GM23338 (cell line): ENCODE data around the gene MAPK9.

ENCODE experiments used
- CREB1 ChIP-seq: fragments of 250-450 bp; sonication (Bioruptor Pico); IDR thresholded peaks from 2 replicates; pipeline ENCODE4 v1.5.0; 2020; ENCODE audit warnings: low read depth, mild to moderate bottlenecking, moderate library complexity
- EZH2 ChIP-seq: fragments of 200-600 bp; sonication (generic); IDR thresholded peaks from one replicate; pipeline ENCODE4 v1.8.0; 2017; ENCODE audit warnings: antibody characterized with exemption, mild to moderate bottlenecking, low read depth; ENCODE audit not compliant: unreplicated experiment
- EZH2phosphoT487 ChIP-seq: fragments of 200-600 bp; sonication (generic); IDR thresholded peaks from one replicate; pipeline ENCODE4 v1.8.1; 2018; ENCODE audit warnings: antibody characterized with exemption; ENCODE audit not compliant: unreplicated experiment
- JUNB ChIP-seq: IDR thresholded peaks from one replicate; pipeline ENCODE4 v1.6.1; 2016; ENCODE audit warnings: antibody characterized with exemption; ENCODE audit not compliant: unreplicated experiment
- NANOG ChIP-seq: IDR thresholded peaks from 2 replicates; pipeline ENCODE4 v1.6.1; 2016; ENCODE audit warnings: antibody characterized with exemption, borderline replicate concordance
- POLR2AphosphoS5 ChIP-seq: IDR thresholded peaks from 2 replicates; pipeline ENCODE4 v1.6.1; 2016; ENCODE audit warnings: antibody characterized with exemption, low read depth
- STAT1 ChIP-seq: IDR thresholded peaks from one replicate; pipeline ENCODE4 v1.6.1; 2016; ENCODE audit warnings: antibody characterized with exemption; ENCODE audit not compliant: unreplicated experiment
- ZNF114 ChIP-seq: fragments of 250-450 bp; sonication (Bioruptor Pico); IDR thresholded peaks from 2 replicates; pipeline ENCODE4 v1.5.0; 2020; ENCODE audit warnings: mild to moderate bottlenecking, moderate library complexity
- ZNF331 ChIP-seq: fragments of 250-450 bp; sonication (Bioruptor Pico); IDR thresholded peaks from 2 replicates; pipeline ENCODE4 v1.5.0; 2020; ENCODE audit warnings: low read depth, mild to moderate bottlenecking, moderate library complexity
- TF ChIP-seq, protein P1 (sequence below), 2 experiments: fragments of 200-600 bp in 1 of 2; sonication (generic) in 1 of 2; conservative IDR thresholded peaks; 2 replicates each; pipeline versions ENCODE4 v1.5.1 to v1.6.1; 2016 to 2017; ENCODE audit warnings: antibody characterized with exemption in 2 of 2, low read depth in 2 of 2, mild to moderate bottlenecking in 2 of 2, moderate library complexity in 1 of 2
- TF ChIP-seq, protein P2 (sequence below): IDR thresholded peaks from one replicate; pipeline ENCODE4 v1.6.1; 2018; ENCODE audit warnings: antibody characterized with exemption; ENCODE audit not compliant: unreplicated experiment
- TF ChIP-seq, protein P3 (sequence below): IDR thresholded peaks from 2 replicates; pipeline ENCODE4 v1.6.1; 2016; ENCODE audit warnings: antibody characterized with exemption
- TF ChIP-seq, protein P4 (sequence below): fragments of 250-450 bp; sonication (Bioruptor Pico); IDR thresholded peaks from 2 replicates; pipeline ENCODE4 v1.5.0; 2020; ENCODE audit warnings: mild to moderate bottlenecking, moderate library complexity

DNA sequence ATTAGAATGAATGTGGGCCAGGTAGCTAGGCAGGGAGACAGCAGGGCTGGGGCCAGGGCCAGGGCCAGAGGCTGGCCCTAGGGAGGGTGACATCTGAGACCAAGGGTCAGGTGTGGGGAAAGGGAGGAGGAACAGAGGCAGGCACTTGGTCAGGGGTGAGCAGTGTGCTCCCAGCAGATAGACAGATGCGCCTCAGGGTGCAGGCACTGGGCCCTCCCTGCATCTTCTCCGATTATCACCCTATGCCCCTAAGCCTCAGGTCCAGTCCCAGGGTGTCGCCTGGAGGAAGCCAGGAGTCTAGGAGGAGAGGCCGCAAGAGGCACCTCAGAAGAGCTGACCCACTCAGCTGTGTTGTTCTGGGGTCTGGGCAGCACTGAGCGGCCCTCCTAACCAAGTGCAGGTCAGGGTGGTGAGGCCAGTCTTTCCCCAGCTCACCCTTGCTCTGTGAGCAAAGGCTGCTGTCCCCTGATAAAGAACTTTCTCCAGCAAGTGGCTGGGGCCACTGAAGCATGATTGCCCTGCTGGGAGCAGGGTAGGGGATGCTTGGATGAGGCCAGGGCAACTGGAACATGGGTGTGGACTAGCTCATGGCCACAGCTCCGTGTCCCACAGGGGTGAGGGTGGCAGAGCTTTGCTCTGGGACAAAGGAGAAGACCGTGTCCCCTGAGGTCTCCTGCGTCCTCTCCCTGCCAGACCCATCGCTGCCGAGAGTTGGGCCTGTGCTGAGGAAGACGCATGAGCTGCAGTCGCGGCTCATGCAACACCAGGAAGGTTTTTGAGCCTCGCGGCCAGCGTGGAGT lies 80.7 kb downstream of the MAPK9 start:
- TF ChIP-seq, protein P1, sequence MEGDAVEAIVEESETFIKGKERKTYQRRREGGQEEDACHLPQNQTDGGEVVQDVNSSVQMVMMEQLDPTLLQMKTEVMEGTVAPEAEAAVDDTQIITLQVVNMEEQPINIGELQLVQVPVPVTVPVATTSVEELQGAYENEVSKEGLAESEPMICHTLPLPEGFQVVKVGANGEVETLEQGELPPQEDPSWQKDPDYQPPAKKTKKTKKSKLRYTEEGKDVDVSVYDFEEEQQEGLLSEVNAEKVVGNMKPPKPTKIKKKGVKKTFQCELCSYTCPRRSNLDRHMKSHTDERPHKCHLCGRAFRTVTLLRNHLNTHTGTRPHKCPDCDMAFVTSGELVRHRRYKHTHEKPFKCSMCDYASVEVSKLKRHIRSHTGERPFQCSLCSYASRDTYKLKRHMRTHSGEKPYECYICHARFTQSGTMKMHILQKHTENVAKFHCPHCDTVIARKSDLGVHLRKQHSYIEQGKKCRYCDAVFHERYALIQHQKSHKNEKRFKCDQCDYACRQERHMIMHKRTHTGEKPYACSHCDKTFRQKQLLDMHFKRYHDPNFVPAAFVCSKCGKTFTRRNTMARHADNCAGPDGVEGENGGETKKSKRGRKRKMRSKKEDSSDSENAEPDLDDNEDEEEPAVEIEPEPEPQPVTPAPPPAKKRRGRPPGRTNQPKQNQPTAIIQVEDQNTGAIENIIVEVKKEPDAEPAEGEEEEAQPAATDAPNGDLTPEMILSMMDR (conservative IDR thresholded peaks at IDR 0.05; ENCODE audit: low read depth in 2 of 2), result no peak
- no peak for TF ChIP-seq POLR2AphosphoS5
- no peak for TF ChIP-seq NANOG
- no peak for TF ChIP-seq EZH2phosphoT487
- TF ChIP-seq EZH2, result no peak
- no peak for TF ChIP-seq JUNB
- TF ChIP-seq ZNF114, result no peak
- TF ChIP-seq, protein P2, sequence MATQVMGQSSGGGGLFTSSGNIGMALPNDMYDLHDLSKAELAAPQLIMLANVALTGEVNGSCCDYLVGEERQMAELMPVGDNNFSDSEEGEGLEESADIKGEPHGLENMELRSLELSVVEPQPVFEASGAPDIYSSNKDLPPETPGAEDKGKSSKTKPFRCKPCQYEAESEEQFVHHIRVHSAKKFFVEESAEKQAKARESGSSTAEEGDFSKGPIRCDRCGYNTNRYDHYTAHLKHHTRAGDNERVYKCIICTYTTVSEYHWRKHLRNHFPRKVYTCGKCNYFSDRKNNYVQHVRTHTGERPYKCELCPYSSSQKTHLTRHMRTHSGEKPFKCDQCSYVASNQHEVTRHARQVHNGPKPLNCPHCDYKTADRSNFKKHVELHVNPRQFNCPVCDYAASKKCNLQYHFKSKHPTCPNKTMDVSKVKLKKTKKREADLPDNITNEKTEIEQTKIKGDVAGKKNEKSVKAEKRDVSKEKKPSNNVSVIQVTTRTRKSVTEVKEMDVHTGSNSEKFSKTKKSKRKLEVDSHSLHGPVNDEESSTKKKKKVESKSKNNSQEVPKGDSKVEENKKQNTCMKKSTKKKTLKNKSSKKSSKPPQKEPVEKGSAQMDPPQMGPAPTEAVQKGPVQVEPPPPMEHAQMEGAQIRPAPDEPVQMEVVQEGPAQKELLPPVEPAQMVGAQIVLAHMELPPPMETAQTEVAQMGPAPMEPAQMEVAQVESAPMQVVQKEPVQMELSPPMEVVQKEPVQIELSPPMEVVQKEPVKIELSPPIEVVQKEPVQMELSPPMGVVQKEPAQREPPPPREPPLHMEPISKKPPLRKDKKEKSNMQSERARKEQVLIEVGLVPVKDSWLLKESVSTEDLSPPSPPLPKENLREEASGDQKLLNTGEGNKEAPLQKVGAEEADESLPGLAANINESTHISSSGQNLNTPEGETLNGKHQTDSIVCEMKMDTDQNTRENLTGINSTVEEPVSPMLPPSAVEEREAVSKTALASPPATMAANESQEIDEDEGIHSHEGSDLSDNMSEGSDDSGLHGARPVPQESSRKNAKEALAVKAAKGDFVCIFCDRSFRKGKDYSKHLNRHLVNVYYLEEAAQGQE, result no peak
- TF ChIP-seq STAT1, result no peak
- no peak for TF ChIP-seq CREB1 (CRISPR knock-in tag)
- TF ChIP-seq, protein P3, sequence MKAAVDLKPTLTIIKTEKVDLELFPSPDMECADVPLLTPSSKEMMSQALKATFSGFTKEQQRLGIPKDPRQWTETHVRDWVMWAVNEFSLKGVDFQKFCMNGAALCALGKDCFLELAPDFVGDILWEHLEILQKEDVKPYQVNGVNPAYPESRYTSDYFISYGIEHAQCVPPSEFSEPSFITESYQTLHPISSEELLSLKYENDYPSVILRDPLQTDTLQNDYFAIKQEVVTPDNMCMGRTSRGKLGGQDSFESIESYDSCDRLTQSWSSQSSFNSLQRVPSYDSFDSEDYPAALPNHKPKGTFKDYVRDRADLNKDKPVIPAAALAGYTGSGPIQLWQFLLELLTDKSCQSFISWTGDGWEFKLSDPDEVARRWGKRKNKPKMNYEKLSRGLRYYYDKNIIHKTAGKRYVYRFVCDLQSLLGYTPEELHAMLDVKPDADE, result no peak
- TF ChIP-seq ZNF331, result no peak
- TF ChIP-seq, protein P4, sequence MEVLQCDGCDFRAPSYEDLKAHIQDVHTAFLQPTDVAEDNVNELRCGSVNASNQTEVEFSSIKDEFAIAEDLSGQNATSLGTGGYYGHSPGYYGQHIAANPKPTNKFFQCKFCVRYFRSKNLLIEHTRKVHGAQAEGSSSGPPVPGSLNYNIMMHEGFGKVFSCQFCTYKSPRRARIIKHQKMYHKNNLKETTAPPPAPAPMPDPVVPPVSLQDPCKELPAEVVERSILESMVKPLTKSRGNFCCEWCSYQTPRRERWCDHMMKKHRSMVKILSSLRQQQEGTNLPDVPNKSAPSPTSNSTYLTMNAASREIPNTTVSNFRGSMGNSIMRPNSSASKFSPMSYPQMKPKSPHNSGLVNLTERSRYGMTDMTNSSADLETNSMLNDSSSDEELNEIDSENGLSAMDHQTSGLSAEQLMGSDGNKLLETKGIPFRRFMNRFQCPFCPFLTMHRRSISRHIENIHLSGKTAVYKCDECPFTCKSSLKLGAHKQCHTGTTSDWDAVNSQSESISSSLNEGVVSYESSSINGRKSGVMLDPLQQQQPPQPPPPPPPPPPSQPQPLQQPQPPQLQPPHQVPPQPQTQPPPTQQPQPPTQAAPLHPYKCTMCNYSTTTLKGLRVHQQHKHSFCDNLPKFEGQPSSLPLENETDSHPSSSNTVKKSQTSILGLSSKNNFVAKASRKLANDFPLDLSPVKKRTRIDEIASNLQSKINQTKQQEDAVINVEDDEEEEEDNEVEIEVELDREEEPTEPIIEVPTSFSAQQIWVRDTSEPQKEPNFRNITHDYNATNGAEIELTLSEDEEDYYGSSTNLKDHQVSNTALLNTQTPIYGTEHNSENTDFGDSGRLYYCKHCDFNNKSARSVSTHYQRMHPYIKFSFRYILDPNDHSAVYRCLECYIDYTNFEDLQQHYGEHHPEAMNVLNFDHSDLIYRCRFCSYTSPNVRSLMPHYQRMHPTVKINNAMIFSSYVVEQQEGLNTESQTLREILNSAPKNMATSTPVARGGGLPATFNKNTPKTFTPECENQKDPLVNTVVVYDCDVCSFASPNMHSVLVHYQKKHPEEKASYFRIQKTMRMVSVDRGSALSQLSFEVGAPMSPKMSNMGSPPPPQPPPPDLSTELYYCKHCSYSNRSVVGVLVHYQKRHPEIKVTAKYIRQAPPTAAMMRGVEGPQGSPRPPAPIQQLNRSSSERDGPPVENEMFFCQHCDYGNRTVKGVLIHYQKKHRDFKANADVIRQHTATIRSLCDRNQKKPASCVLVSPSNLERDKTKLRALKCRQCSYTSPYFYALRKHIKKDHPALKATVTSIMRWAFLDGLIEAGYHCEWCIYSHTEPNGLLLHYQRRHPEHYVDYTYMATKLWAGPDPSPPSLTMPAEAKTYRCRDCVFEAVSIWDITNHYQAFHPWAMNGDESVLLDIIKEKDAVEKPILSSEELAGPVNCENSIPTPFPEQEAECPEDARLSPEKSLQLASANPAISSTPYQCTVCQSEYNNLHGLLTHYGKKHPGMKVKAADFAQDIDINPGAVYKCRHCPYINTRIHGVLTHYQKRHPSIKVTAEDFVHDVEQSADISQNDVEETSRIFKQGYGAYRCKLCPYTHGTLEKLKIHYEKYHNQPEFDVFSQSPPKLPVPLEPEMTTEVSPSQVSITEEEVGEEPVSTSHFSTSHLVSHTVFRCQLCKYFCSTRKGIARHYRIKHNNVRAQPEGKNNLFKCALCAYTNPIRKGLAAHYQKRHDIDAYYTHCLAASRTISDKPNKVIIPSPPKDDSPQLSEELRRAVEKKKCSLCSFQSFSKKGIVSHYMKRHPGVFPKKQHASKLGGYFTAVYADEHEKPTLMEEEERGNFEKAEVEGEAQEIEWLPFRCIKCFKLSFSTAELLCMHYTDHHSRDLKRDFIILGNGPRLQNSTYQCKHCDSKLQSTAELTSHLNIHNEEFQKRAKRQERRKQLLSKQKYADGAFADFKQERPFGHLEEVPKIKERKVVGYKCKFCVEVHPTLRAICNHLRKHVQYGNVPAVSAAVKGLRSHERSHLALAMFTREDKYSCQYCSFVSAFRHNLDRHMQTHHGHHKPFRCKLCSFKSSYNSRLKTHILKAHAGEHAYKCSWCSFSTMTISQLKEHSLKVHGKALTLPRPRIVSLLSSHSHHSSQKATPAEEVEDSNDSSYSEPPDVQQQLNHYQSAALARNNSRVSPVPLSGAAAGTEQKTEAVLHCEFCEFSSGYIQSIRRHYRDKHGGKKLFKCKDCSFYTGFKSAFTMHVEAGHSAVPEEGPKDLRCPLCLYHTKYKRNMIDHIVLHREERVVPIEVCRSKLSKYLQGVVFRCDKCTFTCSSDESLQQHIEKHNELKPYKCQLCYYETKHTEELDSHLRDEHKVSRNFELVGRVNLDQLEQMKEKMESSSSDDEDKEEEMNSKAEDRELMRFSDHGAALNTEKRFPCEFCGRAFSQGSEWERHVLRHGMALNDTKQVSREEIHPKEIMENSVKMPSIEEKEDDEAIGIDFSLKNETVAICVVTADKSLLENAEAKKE (CRISPR knock-in tag), result no peak
